DND-41 (cell line): Measurements from ENCODE around the gene SORL1-AS1.

Source experiments
- ATAC-seq: fragments of 200-7000 bp; cut with Tn5 transposase; 3 replicates; pipeline ENCODE4 v1.9.1; 2021; ENCODE audit warnings: low read depth; ENCODE audit not compliant: insufficient read depth
- DNase-seq: peaks from one replicate; pipeline ENCODE4 v3.0.0-alpha.2; 2020
- H2AFZ ChIP-seq: 2 replicates; pipeline ENCODE4 v1.6.0; 2012; ENCODE audit warnings: low read depth, low read length
- H3K27ac ChIP-seq: 2 replicates; pipeline ENCODE4 v1.5.1; 2012; ENCODE audit warnings: low read length, inconsistent platforms
- H3K27me3 ChIP-seq: fragments of 200-600 bp; sonication (generic); 2 replicates; pipeline ENCODE4 v1.6.0; 2012; ENCODE audit warnings: low read length, mild to moderate bottlenecking, inconsistent platforms; ENCODE audit not compliant: insufficient read depth, poor library complexity
- H3K36me3 ChIP-seq: 2 replicates; pipeline ENCODE4 v1.5.1; 2012; ENCODE audit warnings: low read length, inconsistent platforms; ENCODE audit not compliant: insufficient read depth
- H3K4me1 ChIP-seq: 2 replicates; pipeline ENCODE4 v1.5.1; 2012; ENCODE audit warnings: mild to moderate bottlenecking, low read length; ENCODE audit not compliant: insufficient read depth
- H3K4me2 ChIP-seq: 2 replicates; pipeline ENCODE4 v1.6.0; 2012; ENCODE audit warnings: mild to moderate bottlenecking, moderate library complexity, low read length, inconsistent platforms; ENCODE audit not compliant: insufficient read depth
- H3K4me3 ChIP-seq, 2 experiments: fragments of 200-600 bp in 1 of 2; shearing (Covaris generic) in 1 of 2; 2 replicates each; pipeline ENCODE4 v1.5.1; 2012 to 2016; ENCODE audit warnings: inconsistent platforms in 2 of 2, low read length in 2 of 2, mild to moderate bottlenecking in 2 of 2, low read depth in 1 of 2, moderate library complexity in 1 of 2
- H3K79me2 ChIP-seq: 2 replicates; pipeline ENCODE4 v1.6.0; 2012; ENCODE audit warnings: low read length, inconsistent platforms; ENCODE audit not compliant: insufficient read depth
- H3K9ac ChIP-seq: 2 replicates; pipeline ENCODE4 v1.6.0; 2012; ENCODE audit warnings: low read depth, mild to moderate bottlenecking, inconsistent platforms, low read length, moderate library complexity
- H3K9me3 ChIP-seq: 2 replicates; pipeline ENCODE4 v1.5.1; 2012; ENCODE audit warnings: low read length, moderate library complexity, mild to moderate bottlenecking, inconsistent platforms; ENCODE audit not compliant: insufficient read depth, severe bottlenecking
- H4K20me1 ChIP-seq: 2 replicates; pipeline ENCODE4 v1.6.0; 2012; ENCODE audit warnings: low read length; ENCODE audit not compliant: insufficient read depth
- EZH2 ChIP-seq: IDR thresholded peaks from 3 replicates; pipeline ENCODE4 v1.6.1; 2012; ENCODE audit warnings: borderline replicate concordance, low read depth, mild to moderate bottlenecking, moderate library complexity, low read length, inconsistent platforms; ENCODE audit not compliant: severe bottlenecking
- TF ChIP-seq, protein P1 (sequence below): IDR thresholded peaks from 2 replicates; pipeline ENCODE4 v1.5.1; 2012; ENCODE audit warnings: borderline replicate concordance, low read length, moderate library complexity, mild to moderate bottlenecking; ENCODE audit not compliant: poor library complexity, severe bottlenecking; ENCODE audit errors: extremely low read depth

Gene SORL1-AS1

DNA sequence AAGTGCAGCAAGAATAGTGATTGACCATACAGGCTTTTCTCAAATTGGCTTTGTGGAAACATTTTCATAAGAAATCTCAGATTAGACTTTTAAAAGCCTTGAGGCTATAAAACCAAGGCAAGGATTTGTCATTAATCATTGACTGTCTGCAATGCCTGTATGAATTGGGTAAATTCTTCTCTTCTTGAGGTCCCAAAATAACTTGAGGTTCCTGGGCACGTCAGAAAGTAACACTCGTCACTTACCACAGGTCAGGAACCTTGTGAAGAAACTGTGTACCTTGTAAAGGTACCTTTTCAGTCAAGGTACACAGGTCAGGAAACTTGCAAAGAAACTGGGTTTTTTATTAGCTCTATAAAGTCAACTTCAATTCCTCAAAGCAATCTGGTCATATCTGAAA, 43.9 kb downstream of the SORL1-AS1 start:
- H3K9me3 ChIP-seq, result no peaks in the 10 kb centered on the region

DNA sequence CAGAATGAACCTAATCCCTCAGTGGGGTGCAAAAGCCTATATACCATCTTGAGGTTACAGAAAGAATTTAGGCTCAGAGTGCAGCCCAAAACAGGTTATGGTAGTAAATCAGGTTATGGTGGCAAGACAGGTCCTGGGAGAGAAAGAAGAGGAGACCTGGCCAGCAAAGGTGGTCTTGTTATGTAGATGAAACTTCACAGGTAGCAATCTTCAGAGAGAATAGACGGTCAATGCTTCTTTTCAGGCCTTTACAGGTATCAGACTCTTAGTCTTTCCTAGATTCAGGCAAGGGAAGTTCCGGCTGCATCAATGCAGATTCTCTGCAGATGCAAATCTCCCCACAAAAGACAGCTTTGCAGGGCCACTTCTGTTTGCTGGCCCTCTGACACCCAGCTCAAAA, 46.5 kb downstream of the SORL1-AS1 start:
- H3K27ac ChIP-seq, result no peak overlapping the region
- H3K4me2 ChIP-seq, result no peak overlapping the region

More for the DNA sequence above, 43.9 kb downstream of the SORL1-AS1 start:
- H3K79me2 ChIP-seq, result no peaks in the 10 kb centered on the region
- no peak overlapping the region for H3K27ac ChIP-seq
- no peak for TF ChIP-seq EZH2
- TF ChIP-seq, protein P1, sequence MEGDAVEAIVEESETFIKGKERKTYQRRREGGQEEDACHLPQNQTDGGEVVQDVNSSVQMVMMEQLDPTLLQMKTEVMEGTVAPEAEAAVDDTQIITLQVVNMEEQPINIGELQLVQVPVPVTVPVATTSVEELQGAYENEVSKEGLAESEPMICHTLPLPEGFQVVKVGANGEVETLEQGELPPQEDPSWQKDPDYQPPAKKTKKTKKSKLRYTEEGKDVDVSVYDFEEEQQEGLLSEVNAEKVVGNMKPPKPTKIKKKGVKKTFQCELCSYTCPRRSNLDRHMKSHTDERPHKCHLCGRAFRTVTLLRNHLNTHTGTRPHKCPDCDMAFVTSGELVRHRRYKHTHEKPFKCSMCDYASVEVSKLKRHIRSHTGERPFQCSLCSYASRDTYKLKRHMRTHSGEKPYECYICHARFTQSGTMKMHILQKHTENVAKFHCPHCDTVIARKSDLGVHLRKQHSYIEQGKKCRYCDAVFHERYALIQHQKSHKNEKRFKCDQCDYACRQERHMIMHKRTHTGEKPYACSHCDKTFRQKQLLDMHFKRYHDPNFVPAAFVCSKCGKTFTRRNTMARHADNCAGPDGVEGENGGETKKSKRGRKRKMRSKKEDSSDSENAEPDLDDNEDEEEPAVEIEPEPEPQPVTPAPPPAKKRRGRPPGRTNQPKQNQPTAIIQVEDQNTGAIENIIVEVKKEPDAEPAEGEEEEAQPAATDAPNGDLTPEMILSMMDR, result no peak
- no peaks in the 10 kb centered on the region for H3K27me3 ChIP-seq
- H2AFZ ChIP-seq, result no peak overlapping the region
- H3K4me3 ChIP-seq, result no peak overlapping the region
- no peaks in the 10 kb centered on the region for H3K36me3 ChIP-seq
- no peak for DNase-seq
- no peaks in the 10 kb centered on the region for H3K4me1 ChIP-seq
- H3K9ac ChIP-seq, result no peak overlapping the region
- H4K20me1 ChIP-seq, result no peaks in the 10 kb centered on the region
- no peak overlapping the region for H3K4me2 ChIP-seq
- ATAC-seq, result no peak

DNA sequence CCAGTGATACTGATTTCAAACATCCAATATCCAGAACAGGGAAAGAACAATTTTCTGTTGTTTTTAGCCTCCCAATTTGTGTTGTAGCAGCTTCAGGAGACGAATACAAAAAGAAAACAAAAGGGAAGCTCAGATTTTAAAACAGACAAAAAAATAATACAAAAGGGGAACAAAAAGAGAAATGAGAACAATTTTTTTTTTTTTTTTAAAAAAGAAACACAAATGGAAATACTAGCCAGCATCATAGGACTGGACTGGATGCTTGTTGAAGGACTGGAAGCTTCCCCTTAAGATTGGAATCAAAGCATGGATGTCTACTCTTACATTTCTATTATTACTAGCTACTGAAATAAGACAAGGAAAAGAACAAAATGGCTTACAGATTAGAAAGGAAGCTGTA, 47.1 kb downstream of the SORL1-AS1 start:
- no peak overlapping the region for H3K4me2 ChIP-seq

More for the DNA sequence above, 46.5 kb downstream of the SORL1-AS1 start:
- Histone ChIP-seq H3K9me3 (no peaks in the 10 kb centered on the region), H2AFZ (no peak overlapping the region), H3K27me3 (no peaks in the 10 kb centered on the region), H3K36me3 (no peaks in the 10 kb centered on the region), H3K79me2 (no peaks in the 10 kb centered on the region), H3K4me1 (no peaks in the 10 kb centered on the region), H3K9ac (no peak overlapping the region), H3K4me3 (no peak overlapping the region), H4K20me1 (no peaks in the 10 kb centered on the region)
- ATAC-seq, result no peak
- DNase-seq, result no peak
- TF ChIP-seq, protein P1, result no peak
- TF ChIP-seq EZH2, result no peak

More for the DNA sequence above, 47.1 kb downstream of the SORL1-AS1 start:
- ATAC-seq (no peak), DNase-seq (no peak)
- Histone ChIP-seq H2AFZ (no peak overlapping the region), H3K27ac (no peak overlapping the region), H3K27me3 (no peaks in the 10 kb centered on the region), H3K9me3 (no peaks in the 10 kb centered on the region), H3K79me2 (no peaks in the 10 kb centered on the region), H4K20me1 (no peaks in the 10 kb centered on the region), H3K4me3 (no peak overlapping the region), H3K9ac (no peak overlapping the region), H3K36me3 (no peaks in the 10 kb centered on the region), H3K4me1 (no peaks in the 10 kb centered on the region)
- TF ChIP-seq, protein P1, result no peak
- TF ChIP-seq EZH2, result no peak
